Prostate gland (tissue), 2 donors: ENCODE results near the gene DHX40.

Experiments
- CTCF ChIP-seq, 4 experiments: fragments of 200-600 bp in 2 of 4; fragments of 450-650 bp in 2 of 4; sonication (generic) in 2 of 4; IDR thresholded peaks; 1 replicate in 3 of 4; 2 replicates in 1 of 4; pipeline ENCODE4 v1.5.1; 2016 to 2019; ENCODE audit warnings: antibody characterized with exemption in 4 of 4, mild to moderate bottlenecking in 2 of 4, moderate library complexity in 2 of 4
- POLR2A ChIP-seq: fragments of 450-650 bp; IDR thresholded peaks from one replicate; pipeline ENCODE4 v1.6.1; 2016; ENCODE audit warnings: antibody characterized with exemption, mild to moderate bottlenecking

DNA sequence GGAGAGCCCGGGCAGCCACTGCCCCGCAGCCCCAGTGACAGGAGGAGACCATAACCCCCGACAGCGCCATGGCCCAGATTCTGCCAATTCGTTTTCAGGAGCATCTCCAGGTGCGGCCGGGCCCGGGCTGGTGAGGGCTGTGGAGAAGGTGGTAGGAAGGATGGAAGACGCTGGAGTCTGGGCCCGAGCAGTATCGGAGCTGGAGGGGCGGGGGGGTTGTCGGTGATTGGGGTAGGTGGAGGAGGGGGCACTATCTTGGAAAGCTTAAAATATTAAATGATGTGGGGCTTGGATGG lies 54.6 kb downstream of the DHX40 start:
- TF ChIP-seq CTCF (IDR thresholded peaks at IDR 0.05) (no peak), POLR2A (no peak)
